H9 (cell line): ENCODE results near the gene CACNA2D4. TPM values are rescaled to one million over a fixed set of nuclear protein-coding genes. Genes with fewer than 3 reads are reported as not detected.

Source experiments
- DNase-seq: peaks from one replicate; pipeline ENCODE4 v3.0.0-alpha.2; 2017
- H2AFZ ChIP-seq: one replicate; pipeline ENCODE4 v1.6.1; 2013; ENCODE audit warnings: mild to moderate bottlenecking, low read length, control low read depth, moderate library complexity
- H2AK5ac ChIP-seq: 2 replicates; pipeline ENCODE4 v1.6.1; 2013; ENCODE audit warnings: low read length, control low read depth, mixed read lengths; ENCODE audit not compliant: insufficient read length
- H2BK120ac ChIP-seq: one replicate; pipeline ENCODE4 v1.6.1; 2013; ENCODE audit warnings: low read depth, mild to moderate bottlenecking, low read length, control low read depth, inconsistent platforms; ENCODE audit not compliant: poor library complexity, severe bottlenecking
- H2BK12ac ChIP-seq: 2 replicates; pipeline ENCODE4 v1.6.1; 2013; ENCODE audit warnings: low read length, control low read depth, mixed read lengths, low read depth; ENCODE audit not compliant: insufficient read length
- H2BK15ac ChIP-seq: 2 replicates; pipeline ENCODE4 v1.6.1; 2013; ENCODE audit warnings: low read depth, low read length, control low read depth
- H2BK20ac ChIP-seq: one replicate; pipeline ENCODE4 v1.6.1; 2013; ENCODE audit warnings: low read depth, mild to moderate bottlenecking, low read length, control low read depth, inconsistent platforms; ENCODE audit not compliant: poor library complexity, severe bottlenecking
- H2BK5ac ChIP-seq: 2 replicates; pipeline ENCODE4 v1.6.1; 2013; ENCODE audit warnings: low read length, control low read depth, mixed read lengths; ENCODE audit not compliant: insufficient read length
- H3K14ac ChIP-seq: 2 replicates; pipeline ENCODE4 v1.6.1; 2013; ENCODE audit warnings: low read length, control low read depth; ENCODE audit not compliant: insufficient read depth
- H3K18ac ChIP-seq: 2 replicates; pipeline ENCODE4 v1.6.1; 2013; ENCODE audit warnings: low read depth, mild to moderate bottlenecking, mixed read lengths, low read length, control low read depth; ENCODE audit not compliant: insufficient read length
- H3K23ac ChIP-seq: 2 replicates; pipeline ENCODE4 v1.6.1; 2013; ENCODE audit warnings: low read length, control low read depth, mixed read lengths, low read depth; ENCODE audit not compliant: insufficient read length
- H3K23me2 ChIP-seq: 2 replicates; pipeline ENCODE4 v1.6.1; 2013; ENCODE audit warnings: low read depth, mild to moderate bottlenecking, mixed read lengths, low read length, control low read depth; ENCODE audit not compliant: insufficient read length, poor library complexity, severe bottlenecking
- H3K27ac ChIP-seq: 2 replicates; pipeline ENCODE4 v1.5.1; 2013; ENCODE audit warnings: low read length, control low read depth, mixed read lengths, low read depth; ENCODE audit not compliant: insufficient read length
- H3K27me3 ChIP-seq: 2 replicates; pipeline ENCODE4 v1.6.1; 2013; ENCODE audit warnings: low read length, control low read depth, inconsistent platforms; ENCODE audit not compliant: insufficient read depth
- H3K4ac ChIP-seq: 2 replicates; pipeline ENCODE4 v1.6.1; 2013; ENCODE audit warnings: low read depth, mild to moderate bottlenecking, control low read depth, inconsistent platforms, low read length, moderate library complexity
- H3K4me1 ChIP-seq: 2 replicates; pipeline ENCODE4 v1.6.1; 2013; ENCODE audit warnings: low read length, control low read depth, inconsistent platforms; ENCODE audit not compliant: insufficient read depth
- H3K4me2 ChIP-seq: 2 replicates; pipeline ENCODE4 v1.6.1; 2013; ENCODE audit warnings: low read length, control low read depth, mixed read lengths; ENCODE audit not compliant: insufficient read length, insufficient read depth
- H3K56ac ChIP-seq: 2 replicates; pipeline ENCODE4 v1.6.1; 2013; ENCODE audit warnings: low read depth, mild to moderate bottlenecking, mixed read lengths, low read length, control low read depth; ENCODE audit not compliant: insufficient read length
- H3K79me1 ChIP-seq: 2 replicates; pipeline ENCODE4 v1.6.1; 2013; ENCODE audit warnings: low read depth, mild to moderate bottlenecking, moderate library complexity, low read length, control low read depth, inconsistent platforms; ENCODE audit not compliant: insufficient read depth, poor library complexity, severe bottlenecking
- H3K79me2 ChIP-seq: 2 replicates; pipeline ENCODE4 v1.6.1; 2013; ENCODE audit warnings: low read length, control low read depth, inconsistent platforms; ENCODE audit not compliant: insufficient read depth
- H3K9ac ChIP-seq: 2 replicates; pipeline ENCODE4 v1.6.1; 2013; ENCODE audit warnings: low read length, control low read depth, mixed read lengths; ENCODE audit not compliant: insufficient read length; ENCODE audit errors: extremely low read depth
- H3K9me3 ChIP-seq: one replicate; pipeline ENCODE4 v1.6.1; 2013; ENCODE audit warnings: low read depth, low read length, inconsistent platforms; ENCODE audit not compliant: control insufficient read depth
- H3T11ph ChIP-seq: one replicate; pipeline ENCODE4 v1.6.1; 2013; ENCODE audit warnings: mild to moderate bottlenecking, low read length, control low read depth, inconsistent platforms
- H4K20me1 ChIP-seq: one replicate; pipeline ENCODE4 v1.6.1; 2013; ENCODE audit not compliant: control insufficient read depth, insufficient read length, insufficient read depth
- H4K5ac ChIP-seq: 2 replicates; pipeline ENCODE4 v1.6.1; 2013; ENCODE audit warnings: low read depth, mild to moderate bottlenecking, mixed read lengths, low read length, control low read depth; ENCODE audit not compliant: insufficient read length
- H4K8ac ChIP-seq: replicated peaks from 2 replicates; pipeline ENCODE4 v1.6.1; 2013; ENCODE audit warnings: low read length, control low read depth, mixed read lengths, low read depth; ENCODE audit not compliant: insufficient read length
- H4K91ac ChIP-seq: 2 replicates; pipeline ENCODE4 v1.6.1; 2013; ENCODE audit warnings: low read depth, mild to moderate bottlenecking, moderate library complexity, mixed read lengths, low read length, control low read depth; ENCODE audit not compliant: insufficient read length
- H3K27ac Mint-ChIP-seq, 3 experiments: 2 replicates in 2 of 3; 3 replicates in 1 of 3; pipeline ENCODE4 v1.8.0; 2020 to 2021; ENCODE audit warnings: mixed read lengths in 3 of 3, mild to moderate bottlenecking in 1 of 3, moderate library complexity in 1 of 3
- H3K27me3 Mint-ChIP-seq: 2 replicates; pipeline ENCODE4 v1.8.0; 2021; ENCODE audit warnings: low read depth, mild to moderate bottlenecking, moderate library complexity, mixed read lengths
- H3K36me3 Mint-ChIP-seq, 3 experiments: 2 replicates in 2 of 3; 3 replicates in 1 of 3; pipeline ENCODE4 v1.8.0; 2020 to 2021; ENCODE audit warnings: low read depth in 3 of 3, mixed read lengths in 3 of 3; ENCODE audit not compliant: insufficient read depth in 1 of 3
- H3K4me1 Mint-ChIP-seq, 2 experiments: 2 replicates each; pipeline ENCODE4 v1.8.0; 2020; ENCODE audit warnings: mixed read lengths in 2 of 2
- H3K4me3 Mint-ChIP-seq, 2 experiments: 2 replicates in 1 of 2; 3 replicates in 1 of 2; pipeline ENCODE4 v1.8.0; 2020 to 2021; ENCODE audit warnings: mild to moderate bottlenecking in 2 of 2, mixed read lengths in 2 of 2, moderate library complexity in 1 of 2
- H3K9me3 Mint-ChIP-seq, 2 experiments: 2 replicates in 1 of 2; 3 replicates in 1 of 2; pipeline ENCODE4 v1.8.0; 2020; ENCODE audit warnings: mild to moderate bottlenecking in 2 of 2, mixed read lengths in 2 of 2, moderate library complexity in 1 of 2
- WGBS: extraction: QIAGEN DNeasy Blood & Tissue Kit; methylation state at CpG from one replicate; pipeline ENCODE4 v1.1.7; 2013; ENCODE audit warnings: missing lambda C conversion rate, low lambda C conversion rate, mixed read lengths; ENCODE audit not compliant: insufficient read length; ENCODE audit errors: extremely low coverage; 5-methylcytosine and 5-hydroxymethylcytosine counted together
- total RNA-seq: library from RNA; stranded (reverse); gene quantifications from 2 replicates; pipeline ENCODE4 v1.2.1, GENCODE V29; 2021
- TF ChIP-seq, protein P1 (sequence below): fragments of 200-600 bp; sonication (generic); conservative IDR thresholded peaks from 3 replicates; pipeline ENCODE4 v1.8.0; 2021; ENCODE audit warnings: antibody characterized with exemption, mild to moderate bottlenecking

CACNA2D4 gene
- total RNA-seq, 1 experiment from 2014 or later: 0.79 TPM

DNA sequence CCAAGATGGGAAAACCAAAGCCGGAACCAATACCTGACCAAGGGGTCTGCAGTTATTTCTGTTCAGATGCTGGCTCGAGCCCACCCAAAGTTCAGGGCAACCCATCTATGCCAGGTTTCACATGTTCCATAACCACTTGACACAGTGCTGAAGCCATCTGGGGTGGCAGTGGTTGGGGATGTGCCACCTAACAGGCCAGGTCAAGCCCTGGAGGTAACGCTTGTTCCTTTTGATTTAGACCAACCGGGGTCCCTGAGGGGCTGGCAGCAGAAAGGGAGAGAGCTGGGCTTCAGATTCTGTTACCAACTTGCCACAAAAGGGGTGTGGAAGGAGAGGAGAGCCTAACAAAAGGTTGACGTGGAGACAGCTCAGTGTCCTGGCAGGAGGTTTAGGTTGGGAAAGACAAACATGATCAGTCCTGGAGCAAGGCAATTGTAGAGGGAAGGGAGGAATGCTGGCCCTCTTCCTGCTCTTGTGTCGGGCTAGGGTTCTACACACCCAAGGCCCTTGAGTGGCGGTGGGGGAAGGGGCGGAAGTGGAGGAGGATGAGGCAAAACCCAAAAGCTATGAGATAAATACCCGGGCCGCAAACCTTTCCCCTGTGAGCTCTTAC lies 31.9 kb downstream of the CACNA2D4 start:
- Histone ChIP-seq H2BK15ac (no peak overlapping the region), H3K9me3 (no peaks in the 10 kb centered on the region), H3K9ac (no peak overlapping the region), H3K23ac (no peak overlapping the region), H3K4me2 (no peak overlapping the region), H3K23me2 (peaks cover 2% of the 10 kb centered on the region), H3K14ac (no peak overlapping the region), H3K4me1 (no peaks in the 10 kb centered on the region), H3K27ac (no peak overlapping the region), H2AFZ (no peak overlapping the region), H2BK120ac (no peak overlapping the region), H4K5ac (no peak overlapping the region), H4K20me1 (no peaks in the 10 kb centered on the region), H4K91ac (no peak overlapping the region), H3K4ac (no peak overlapping the region), H3T11ph (no peak overlapping the region), H3K18ac (no peak overlapping the region), H4K8ac (no peak overlapping the region), H2BK20ac (no peak overlapping the region), H3K27me3 (no peaks in the 10 kb centered on the region), H2BK5ac (no peak overlapping the region), H2BK12ac (no peak overlapping the region), H3K79me2 (no peaks in the 10 kb centered on the region), H2AK5ac (no peak overlapping the region), H3K56ac (no peak overlapping the region), H3K79me1 (no peaks in the 10 kb centered on the region)
- Mint-ChIP-seq H3K4me3 (no peak overlapping the region), H3K4me1 (peaks cover 4% of the 10 kb centered on the region in 2 experiments), H3K9me3 (peaks cover 2 to 3% of the 10 kb centered on the region in 2 experiments; a peak in 1 of 5 replicates), H3K36me3 (peaks cover 0 to 5% (median 0%) of the 10 kb centered on the region in 3 experiments; a peak in 1 of 7 replicates), H3K27me3 (no peaks in the 10 kb centered on the region; the same call in 1 of the 2 replicates), H3K27ac (peak overlapping the region in 1 of 3 experiments; percentile 13; a peak in 1 of 7 replicates)
- TF ChIP-seq, protein P1, sequence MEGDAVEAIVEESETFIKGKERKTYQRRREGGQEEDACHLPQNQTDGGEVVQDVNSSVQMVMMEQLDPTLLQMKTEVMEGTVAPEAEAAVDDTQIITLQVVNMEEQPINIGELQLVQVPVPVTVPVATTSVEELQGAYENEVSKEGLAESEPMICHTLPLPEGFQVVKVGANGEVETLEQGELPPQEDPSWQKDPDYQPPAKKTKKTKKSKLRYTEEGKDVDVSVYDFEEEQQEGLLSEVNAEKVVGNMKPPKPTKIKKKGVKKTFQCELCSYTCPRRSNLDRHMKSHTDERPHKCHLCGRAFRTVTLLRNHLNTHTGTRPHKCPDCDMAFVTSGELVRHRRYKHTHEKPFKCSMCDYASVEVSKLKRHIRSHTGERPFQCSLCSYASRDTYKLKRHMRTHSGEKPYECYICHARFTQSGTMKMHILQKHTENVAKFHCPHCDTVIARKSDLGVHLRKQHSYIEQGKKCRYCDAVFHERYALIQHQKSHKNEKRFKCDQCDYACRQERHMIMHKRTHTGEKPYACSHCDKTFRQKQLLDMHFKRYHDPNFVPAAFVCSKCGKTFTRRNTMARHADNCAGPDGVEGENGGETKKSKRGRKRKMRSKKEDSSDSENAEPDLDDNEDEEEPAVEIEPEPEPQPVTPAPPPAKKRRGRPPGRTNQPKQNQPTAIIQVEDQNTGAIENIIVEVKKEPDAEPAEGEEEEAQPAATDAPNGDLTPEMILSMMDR: no peak
- WGBS: no CpG with 5 or more reads among the region's 10 CpGs
- DNase-seq: no peak
